HEK293T (cell line): ENCODE data around the gene ZNF296.

ENCODE experiments used
- ARNT ChIP-seq: fragments of 450-650 bp; IDR thresholded peaks from 2 replicates; pipeline ENCODE4 v1.6.1; 2017; ENCODE audit warnings: mild to moderate bottlenecking
- BHLHE40 ChIP-seq: fragments of 450-650 bp; IDR thresholded peaks from 2 replicates; pipeline ENCODE4 v1.6.1; 2016; ENCODE audit warnings: mild to moderate bottlenecking, moderate library complexity, borderline replicate concordance
- CTBP1 ChIP-seq: fragments of 450-650 bp; IDR thresholded peaks from 2 replicates; pipeline ENCODE4 v1.6.1; 2016; ENCODE audit warnings: borderline replicate concordance
- ELF4 ChIP-seq: fragments of 450-650 bp; IDR thresholded peaks from 2 replicates; pipeline ENCODE4 v1.6.1; 2017; ENCODE audit warnings: antibody characterized with exemption
- FOXA1 ChIP-seq: fragments of 450-650 bp; IDR thresholded peaks from 2 replicates; pipeline ENCODE4 v1.6.1; 2016; ENCODE audit warnings: mild to moderate bottlenecking
- FOXM1 ChIP-seq: fragments of 450-650 bp; IDR thresholded peaks from 2 replicates; pipeline ENCODE4 v1.6.1; 2017; ENCODE audit warnings: mild to moderate bottlenecking, borderline replicate concordance
- L3MBTL2 ChIP-seq: fragments of 450-650 bp; conservative IDR thresholded peaks from 2 replicates; pipeline ENCODE4 v1.6.1; 2016; ENCODE audit warnings: mild to moderate bottlenecking
- SP1 ChIP-seq: fragments of 450-650 bp; IDR thresholded peaks from 2 replicates; pipeline ENCODE4 v1.6.1; 2017
- SUZ12 ChIP-seq: fragments of 450-650 bp; IDR thresholded peaks from 2 replicates; pipeline ENCODE4 v1.6.1; 2016; ENCODE audit warnings: mild to moderate bottlenecking
- TARDBP ChIP-seq: fragments of 450-650 bp; IDR thresholded peaks from 2 replicates; pipeline ENCODE4 v1.6.1; 2016
- ZNF384 ChIP-seq: fragments of 450-650 bp; IDR thresholded peaks from 2 replicates; pipeline ENCODE4 v1.6.1; 2016
- TF ChIP-seq, protein P1 (sequence below): fragments of 450-650 bp; IDR thresholded peaks from 2 replicates; pipeline ENCODE4 v1.6.1; 2016

DNA sequence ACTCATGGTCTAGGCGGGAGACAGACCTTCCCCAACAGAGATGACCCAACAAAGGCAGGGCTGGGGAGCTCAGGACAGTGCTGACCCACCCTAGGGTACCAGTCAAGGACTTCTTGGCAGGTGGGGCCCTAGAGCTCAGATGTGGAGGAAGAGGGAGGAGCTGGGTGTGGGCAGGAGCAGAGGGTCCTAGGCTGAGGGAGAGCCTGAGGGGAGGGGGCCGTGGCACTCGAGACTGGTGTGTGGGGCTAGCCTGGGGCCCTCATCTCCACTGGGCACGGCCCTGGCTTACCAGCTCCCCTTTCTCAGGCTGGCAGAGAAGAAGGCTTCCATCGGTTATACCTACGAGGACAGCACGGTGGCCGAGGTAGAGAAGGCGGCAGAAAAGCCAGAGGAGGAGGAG lies 18.8 kb downstream of the ZNF296 start:
- TF ChIP-seq FOXM1 = no peak
- TF ChIP-seq SUZ12 = no peak
- TF ChIP-seq ARNT = no peak
- no peak for TF ChIP-seq TARDBP
- no peak for TF ChIP-seq SP1
- TF ChIP-seq FOXA1 = no peak
- no peak for TF ChIP-seq ELF4
- TF ChIP-seq, protein P1, sequence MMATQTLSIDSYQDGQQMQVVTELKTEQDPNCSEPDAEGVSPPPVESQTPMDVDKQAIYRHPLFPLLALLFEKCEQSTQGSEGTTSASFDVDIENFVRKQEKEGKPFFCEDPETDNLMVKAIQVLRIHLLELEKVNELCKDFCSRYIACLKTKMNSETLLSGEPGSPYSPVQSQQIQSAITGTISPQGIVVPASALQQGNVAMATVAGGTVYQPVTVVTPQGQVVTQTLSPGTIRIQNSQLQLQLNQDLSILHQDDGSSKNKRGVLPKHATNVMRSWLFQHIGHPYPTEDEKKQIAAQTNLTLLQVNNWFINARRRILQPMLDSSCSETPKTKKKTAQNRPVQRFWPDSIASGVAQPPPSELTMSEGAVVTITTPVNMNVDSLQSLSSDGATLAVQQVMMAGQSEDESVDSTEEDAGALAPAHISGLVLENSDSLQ = no peak
- no peak for TF ChIP-seq L3MBTL2
- TF ChIP-seq CTBP1 = no peak
- no peak for TF ChIP-seq BHLHE40
- no peak for TF ChIP-seq ZNF384
